Right forelimb (tissue), 1 donor: ENCODE data around the gene OR7G1.

Source experiments
- DNase-seq: peaks from one replicate; pipeline ENCODE4 v3.0.0-alpha.2; 2018

Gene OR7G1, protein sequence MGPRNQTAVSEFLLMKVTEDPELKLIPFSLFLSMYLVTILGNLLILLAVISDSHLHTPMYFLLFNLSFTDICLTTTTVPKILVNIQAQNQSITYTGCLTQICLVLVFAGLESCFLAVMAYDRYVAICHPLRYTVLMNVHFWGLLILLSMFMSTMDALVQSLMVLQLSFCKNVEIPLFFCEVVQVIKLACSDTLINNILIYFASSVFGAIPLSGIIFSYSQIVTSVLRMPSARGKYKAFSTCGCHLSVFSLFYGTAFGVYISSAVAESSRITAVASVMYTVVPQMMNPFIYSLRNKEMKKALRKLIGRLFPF

DNA sequence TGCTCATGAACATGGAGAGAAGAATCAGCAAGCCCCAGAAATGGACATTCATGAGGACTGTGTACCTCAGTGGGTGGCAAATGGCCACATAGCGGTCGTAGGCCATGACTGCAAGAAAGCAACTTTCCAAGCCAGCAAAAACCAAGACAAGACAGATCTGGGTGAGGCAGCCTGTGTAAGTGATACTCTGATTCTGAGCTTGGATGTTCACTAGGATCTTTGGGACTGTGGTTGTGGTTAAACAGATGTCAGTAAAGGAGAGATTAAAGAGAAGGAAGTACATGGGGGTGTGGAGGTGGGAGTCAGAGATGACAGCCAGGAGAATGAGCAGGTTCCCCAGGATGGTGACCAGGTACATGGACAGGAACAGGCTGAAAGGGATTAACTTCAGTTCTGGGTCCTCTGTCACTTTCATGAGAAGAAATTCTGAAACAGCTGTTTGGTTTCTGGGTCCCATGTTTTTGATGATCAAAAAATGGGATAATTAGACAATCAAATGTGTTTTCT lies at the start of gene OR7G1:
Gene OR7G1 (minus strand): TSS at position 457 of the 507 bp plus-strand sequence. CDS start 0 bp downstream, at position 457.
- DNase-seq, result no peak

DNA sequence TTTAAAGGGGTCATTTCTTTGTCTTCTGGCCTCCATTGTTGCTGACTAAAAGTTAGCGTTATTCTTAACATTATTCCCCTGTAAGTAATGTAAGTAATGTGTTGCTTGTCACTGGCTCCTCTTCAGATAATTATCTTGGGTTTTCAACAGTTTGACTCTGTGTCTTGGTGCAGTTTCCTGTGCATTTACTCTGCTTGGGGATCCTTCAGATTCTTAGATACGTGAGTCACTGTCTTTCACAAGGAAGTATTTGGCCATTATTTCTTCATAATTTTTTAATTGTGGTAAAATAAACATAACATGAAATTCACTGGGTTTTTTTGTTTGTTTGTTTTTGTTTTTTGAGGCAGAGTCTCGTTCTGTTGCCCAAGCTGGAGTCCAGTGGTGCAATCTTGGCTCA lies 49.7 kb upstream of the OR7G1 start:
- DNase-seq, result no peak

DNA sequence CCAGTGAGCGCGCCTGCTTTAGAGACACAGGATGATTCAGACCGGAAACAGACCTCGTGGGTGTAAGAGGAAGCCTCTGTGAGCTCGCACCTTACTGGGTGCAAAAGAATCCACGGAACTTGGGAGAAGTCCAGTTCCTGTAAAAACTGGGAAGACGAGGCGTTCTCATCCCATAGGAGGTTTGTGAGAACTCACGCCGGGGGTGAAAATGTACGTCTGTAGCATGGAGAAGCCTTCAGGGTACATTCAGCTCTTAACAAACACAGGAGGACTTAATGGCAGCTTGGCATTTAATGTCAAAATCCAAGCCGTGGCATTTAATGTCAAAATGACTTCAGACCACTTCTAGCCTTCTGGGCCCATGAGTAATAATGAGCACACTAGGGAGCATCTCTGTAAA lies 45.9 kb upstream of the OR7G1 start:
- DNase-seq, result no peak

DNA sequence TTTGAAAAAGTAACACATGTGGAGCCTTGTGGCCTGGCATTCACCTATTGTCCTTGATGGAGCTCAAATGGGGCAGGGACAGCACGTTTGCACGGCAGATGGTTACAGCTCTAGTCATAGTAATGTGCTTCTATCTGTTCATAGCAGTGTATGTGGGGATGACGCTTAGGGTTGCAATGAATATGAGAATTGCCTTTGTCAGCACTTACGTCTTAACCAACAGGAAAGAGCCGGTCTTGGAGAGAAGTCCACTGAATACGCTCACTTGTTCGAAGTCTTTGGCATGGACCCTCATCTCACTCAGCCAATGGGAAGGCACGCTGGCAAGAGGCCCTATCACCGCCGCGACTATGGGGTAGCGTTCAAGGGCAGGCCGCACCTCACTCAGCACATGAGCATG lies 44.3 kb upstream of the OR7G1 start:
- no peak for DNase-seq

DNA sequence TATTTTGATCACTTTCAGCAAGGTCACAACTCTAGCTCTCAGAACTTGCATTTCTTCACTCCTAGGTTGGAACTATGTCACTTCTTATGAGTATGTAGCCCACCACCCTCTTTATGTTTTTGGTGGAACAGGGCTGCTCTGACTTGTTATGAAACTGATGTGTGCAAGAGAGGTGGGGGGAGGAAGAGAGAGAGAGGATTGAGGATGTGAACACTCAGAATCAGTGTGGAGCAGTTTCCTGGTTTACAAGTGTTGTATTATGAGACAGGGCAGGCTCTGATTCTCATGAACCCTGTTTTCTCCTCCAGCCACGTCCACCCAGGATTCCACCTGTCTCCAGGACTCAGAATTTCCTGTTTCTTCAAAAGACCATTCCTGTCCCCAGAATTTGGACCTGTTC lies 40.7 kb upstream of the OR7G1 start:
- DNase-seq, result no peak

DNA sequence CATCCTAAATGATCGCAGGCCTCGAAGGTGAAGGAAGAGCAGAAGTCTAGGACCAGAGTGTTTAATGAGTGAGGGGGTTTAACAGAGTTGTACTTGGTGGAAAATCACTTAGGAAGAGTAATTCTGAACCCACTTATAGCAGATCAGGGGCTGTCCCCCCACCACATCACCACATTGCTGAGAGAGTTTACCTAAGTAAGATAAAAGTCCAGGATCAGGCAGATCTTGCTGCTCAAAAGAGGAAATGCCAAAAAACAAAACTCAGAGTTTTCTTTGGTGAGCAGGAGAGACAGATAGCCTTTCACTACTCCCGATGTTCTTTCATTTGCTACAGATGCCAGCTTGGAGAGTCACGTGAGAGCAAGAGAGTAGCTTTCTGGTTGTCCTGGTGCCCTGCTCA lies 40.0 kb upstream of the OR7G1 start:
- no peak for DNase-seq

DNA sequence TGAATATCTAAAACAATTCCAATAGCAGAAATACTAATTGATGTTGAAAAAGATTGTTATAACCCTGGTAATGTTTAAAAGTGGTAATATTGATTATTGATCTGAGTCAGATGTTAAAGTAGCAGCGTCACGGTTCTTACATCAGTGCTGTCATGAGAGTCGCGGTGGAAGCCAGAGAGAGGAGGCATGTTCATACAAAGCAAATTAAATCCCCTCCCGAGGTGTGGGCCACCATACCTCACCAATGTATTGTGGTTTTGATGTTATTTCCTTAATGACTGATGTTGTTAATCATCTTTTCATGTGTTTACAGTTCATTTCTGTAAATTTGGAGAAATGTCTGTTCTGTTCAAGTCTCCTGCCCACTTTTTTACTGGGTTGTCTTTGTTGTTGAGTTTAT lies 35.8 kb upstream of the OR7G1 start:
- DNase-seq, result no peak

DNA sequence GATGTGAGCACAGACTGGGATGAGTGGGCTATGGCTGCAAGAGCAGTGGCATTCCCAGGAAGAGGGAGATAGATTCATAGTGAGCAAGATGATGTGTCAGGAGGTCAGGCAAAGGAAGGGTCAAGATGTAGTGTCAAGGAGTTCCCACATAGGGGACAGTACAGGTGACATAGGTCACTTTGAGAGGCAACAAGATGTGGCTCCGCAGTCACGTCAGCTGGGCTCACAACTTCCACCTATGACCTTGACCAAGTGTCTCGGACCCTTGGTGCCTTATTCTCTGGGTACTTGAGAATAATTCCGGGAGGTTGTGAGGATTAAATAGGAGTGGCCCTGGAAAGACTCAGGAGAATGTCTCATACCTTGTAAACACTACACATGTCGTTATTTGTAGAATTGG lies 35.1 kb upstream of the OR7G1 start:
- DNase-seq, result no peak

DNA sequence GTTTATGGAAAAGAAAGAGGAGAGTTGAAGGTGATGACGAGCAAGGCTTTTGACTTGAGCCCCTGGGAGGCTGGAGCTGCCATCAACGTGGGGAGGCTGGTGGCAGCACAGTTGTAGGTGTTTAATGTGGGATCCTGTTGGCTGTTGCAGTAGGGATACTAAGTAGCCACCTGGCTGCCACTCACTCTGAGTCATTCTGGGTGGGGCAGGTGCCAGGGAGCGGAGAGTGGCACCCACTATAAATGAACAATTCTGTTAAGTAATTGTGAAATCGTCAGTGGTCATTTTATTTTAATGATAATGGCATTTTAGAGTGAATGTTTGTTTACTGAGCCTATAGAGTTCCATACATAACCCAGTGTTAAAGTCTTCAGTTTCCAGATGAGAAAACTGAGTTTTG lies 34.4 kb upstream of the OR7G1 start:
- DNase-seq, result no peak

DNA sequence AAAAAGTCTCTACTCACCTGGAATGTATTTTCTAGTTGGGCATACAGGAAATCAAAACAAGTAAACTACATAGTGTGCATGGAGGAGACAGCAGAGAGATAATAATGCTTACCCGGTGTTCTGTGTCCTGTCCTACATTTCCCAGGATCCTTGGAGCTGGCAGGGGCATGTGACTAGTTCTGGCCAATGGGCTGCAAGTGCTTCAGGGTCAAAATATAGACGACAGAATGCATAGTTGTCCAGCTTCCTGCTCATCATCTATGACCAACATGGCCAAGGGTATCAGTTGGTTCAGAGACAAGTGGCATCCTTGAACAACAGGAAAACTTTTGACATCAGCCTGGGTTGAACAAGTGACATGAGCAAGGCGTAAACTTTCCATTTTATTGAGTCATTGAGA lies 33.1 kb upstream of the OR7G1 start:
- no peak for DNase-seq

DNA sequence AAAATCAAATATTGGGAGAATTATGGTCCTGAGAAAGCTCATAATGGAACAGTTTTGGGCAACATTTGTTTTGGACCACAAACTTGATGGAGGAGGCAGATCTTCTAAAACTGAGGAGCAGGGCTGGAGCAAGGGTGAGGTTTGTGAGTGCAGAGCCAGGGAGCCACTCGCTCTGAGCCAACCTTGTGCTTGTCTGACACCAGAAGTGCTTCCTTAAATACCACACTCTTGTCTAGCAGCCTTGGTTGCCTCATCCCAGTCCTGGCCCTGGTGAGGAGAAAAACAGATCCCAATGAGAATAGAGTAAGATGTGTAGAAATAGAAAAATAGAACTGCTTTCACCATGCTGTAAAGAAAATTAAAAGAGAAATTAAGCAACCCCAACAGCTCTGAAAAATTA lies 31.3 kb upstream of the OR7G1 start:
- DNase-seq, result no peak

DNA sequence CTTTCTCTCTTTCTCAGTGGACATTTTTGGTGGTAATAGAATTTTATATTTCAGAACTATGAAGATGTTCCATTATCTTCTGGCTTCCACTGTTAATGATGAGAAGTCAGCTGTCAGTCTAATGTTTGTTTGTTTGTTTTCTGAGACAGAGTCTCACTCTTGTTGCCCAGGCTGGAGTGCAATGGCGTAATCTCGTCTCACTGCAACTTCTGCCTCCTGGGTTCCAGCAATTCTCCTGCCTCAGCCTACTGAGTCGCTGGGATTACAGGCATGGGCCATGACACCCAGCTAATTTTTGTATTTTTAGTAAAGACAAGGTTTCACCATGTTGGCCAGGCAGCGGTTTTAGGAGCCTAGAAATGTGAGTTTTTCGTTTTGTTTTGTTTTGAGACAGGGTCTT lies 29.4 kb upstream of the OR7G1 start:
- DNase-seq, result no peak

DNA sequence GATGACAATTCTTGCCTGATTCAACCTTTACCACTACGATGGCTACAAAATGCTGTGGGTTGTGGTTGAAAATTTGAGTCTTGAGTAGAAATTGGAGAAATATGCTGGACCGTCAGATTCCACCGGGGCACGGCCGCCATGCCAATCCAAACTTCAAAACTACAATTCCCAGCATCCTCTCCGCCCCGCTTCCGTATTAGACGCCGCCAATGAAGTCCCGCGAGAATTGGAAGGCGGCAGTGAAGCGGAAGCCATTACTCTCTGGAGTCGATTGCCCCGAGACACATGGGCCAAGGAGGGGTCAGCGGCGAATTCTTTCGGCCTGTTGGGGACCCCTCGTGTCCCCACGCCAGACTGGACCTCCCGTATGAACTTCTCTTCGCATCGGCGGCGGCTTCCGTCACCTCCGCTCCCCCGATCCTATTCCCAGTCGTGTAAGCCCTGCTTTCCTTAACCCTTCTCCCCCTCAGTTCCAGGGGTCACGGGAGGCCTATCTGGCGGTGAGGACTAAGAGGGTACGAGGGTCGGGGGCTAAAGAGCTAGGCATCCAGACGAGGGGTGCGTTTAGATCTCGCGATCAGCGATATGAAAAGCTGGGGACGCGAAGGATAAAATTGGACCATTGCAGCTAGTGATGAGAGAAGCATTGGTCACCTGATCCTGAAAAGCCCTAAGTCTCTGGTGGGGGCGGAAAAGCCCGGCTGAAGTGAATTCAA lies 24.8 kb upstream of the OR7G1 start, which contains the start of gene ZNF317:
Gene ZNF317 (plus strand): TSS at position 239 of the 716 bp plus-strand sequence. CDS start 15,620 bp downstream, outside the sequence.
- DNase-seq, result peak; percentile 92

DNA sequence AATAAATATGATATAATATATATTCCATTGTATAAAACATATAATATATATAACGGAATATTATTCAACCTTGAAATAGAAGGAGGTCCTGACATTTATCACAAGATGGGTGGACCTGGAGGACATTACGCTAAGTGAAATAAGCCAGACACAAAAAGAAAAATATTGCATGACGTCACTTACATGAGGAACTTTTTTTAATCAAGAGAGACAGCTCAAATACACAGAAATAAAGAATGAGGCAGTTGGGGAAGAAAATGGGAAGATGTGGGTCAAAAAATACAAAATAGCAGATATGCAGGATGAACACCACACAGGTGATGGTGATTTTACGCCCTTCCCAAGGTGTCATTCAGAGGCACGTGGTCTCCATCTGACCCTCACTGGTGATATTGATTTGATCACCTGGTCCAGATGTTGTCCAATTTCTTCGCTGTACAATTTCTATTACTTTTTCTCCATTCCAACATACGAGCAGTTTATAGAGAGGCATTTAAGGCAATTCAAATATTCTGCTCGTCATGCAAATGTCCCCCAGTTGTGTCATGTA lies 24.1 kb upstream of the OR7G1 start:
- DNase-seq, result no peak

DNA sequence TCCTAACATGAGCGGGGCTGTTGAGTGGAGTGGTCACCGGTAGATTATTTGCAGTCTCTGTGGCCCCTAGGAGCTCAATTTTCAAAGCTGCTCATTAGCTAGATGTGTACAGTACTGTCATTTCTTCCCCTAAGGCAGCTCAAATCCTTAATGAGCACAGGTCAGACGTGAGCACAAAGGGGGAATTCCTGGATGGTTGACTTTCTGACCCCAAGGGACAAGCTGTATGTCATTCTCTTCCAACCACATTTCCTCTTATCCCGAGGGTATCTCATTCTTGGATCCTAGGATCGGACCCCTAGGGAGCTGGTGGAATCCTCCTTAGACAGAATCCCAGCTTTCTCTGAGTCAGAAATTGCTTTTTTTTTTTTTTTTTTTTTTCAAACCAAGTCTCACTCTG lies 16.9 kb upstream of the OR7G1 start:
- DNase-seq, result no peak

DNA sequence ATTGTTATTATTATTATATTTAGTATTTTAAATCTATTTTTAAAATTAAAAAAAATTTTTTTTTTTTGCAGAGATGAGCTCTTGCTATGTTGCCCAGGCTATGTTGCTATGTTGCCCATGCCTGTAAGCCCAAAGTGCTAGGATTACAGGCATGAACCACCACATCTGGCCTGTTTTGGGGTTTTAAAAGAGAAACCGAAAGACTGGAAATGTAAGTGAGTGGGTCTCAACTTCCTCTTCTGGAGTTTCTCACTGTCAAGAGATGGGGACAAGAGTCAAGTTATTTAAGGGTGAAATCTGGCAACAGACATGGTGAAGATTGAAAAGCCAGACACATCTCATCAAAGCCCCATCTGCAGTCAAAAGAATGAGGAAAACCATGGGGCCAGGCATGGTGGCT lies 15.4 kb upstream of the OR7G1 start:
- no peak for DNase-seq

DNA sequence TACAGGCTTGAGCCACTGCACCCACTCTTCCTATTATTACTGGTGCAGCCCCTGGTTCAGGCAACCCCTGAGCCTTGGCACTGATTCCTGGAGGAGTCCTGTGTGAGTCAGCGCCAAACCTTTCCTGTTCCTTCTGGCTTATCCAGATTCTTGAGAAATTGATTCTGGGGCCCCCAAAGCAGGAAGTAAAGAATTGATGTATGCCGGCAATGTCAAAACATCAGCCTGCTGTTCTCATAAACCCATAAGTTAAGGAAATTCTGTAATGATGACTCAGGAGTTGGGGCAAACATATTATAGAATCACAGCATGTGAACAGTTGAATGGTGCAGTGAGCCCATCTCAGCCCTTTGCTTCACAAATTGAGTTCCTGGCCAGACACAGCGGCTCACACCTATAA lies 12.6 kb upstream of the OR7G1 start:
- no peak for DNase-seq

DNA sequence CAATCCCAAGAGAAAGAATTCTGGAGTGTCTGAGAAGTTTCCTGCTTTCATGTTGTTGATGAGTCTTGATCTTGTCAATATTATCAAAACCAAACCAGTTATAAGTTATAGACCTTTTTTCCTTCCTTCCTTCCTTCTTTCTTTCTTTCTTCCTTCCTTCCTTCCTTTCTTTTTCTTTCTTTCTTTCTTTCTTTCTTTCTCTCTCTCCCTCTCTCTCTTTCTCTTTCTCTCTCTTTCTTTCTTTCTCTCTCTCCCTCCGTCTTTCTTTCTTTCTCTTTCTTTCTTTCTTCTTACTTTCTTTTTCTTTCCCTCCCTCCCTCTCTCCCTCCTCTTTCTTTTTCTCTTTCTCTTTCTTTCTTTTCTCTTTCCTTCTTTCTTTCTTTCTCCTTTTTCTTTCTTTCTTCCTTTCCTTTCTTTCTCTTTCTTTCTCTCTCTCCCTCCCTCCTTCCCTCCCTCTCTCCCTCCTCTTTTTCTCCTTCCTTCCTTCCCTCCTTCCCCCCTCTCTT lies 11.4 kb upstream of the OR7G1 start, which contains the start of gene OR7G3:
Gene OR7G3 (minus strand): TSS at position 51 of the 506 bp plus-strand sequence. CDS start 0 bp downstream, at position 51.
- no peak for DNase-seq

DNA sequence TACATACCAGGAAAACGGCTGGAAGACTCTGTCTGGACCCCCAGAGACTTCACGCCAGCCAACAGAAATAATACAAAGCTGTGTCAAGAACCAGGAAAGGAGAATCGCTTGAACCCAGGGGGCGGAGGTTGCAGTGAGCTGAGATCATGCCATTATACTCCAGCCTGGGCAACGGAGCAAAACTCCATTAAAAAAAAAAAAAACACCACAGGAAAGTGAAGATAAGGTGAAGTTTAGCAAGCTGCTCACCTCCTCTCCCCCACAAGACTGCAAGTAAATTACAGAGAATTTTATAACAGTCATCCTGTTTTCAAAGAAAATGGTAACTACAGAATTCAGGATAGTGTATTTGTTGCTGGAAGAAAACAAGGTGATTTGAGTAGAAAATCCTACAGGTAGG lies 984 bp upstream of the OR7G1 start:
- DNase-seq, result no peak

DNA sequence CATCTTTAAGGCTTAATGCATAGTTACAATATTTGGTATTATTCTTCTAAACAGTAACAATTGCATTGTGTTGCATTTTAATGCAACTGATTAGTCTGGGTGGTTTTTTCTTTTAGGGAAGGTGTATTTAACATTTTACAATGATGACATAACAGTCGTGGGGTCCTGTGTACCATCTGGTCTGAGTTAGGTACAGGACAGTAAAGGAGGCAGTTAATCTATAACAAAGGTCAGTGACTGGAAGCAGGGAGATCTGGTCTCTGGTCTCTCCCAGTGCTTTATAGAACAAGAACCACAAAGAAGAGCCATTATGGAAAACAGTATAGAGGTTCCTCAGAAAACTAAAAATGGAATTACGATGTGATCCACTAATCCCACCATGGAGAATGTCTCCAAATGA lies 5.6 kb downstream of the OR7G1 start:
- DNase-seq, result no peak

DNA sequence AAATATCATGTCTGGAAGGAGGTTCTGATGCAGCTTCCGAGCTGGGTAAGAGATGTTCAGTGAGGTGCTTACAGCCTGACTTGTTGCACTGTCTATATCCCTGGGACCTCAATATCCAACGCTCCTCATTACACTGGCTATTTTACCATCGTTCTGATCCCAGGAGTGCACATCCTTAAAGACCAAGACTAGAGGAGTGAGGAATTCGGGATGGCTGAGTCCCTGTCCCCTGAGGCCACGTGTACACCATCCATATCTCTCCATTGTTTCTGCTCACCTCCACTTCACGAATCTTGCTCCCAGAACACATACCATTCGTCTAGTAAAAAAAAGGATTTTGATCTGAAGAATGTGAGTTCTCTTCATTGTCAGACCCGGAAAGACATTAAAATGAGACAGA lies 8.2 kb downstream of the OR7G1 start, which contains the start of gene OR7G2:
Gene OR7G2 (minus strand): TSS at position 101 of the 400 bp plus-strand sequence. CDS start 4,232 bp downstream, outside the sequence.
- no peak for DNase-seq

DNA sequence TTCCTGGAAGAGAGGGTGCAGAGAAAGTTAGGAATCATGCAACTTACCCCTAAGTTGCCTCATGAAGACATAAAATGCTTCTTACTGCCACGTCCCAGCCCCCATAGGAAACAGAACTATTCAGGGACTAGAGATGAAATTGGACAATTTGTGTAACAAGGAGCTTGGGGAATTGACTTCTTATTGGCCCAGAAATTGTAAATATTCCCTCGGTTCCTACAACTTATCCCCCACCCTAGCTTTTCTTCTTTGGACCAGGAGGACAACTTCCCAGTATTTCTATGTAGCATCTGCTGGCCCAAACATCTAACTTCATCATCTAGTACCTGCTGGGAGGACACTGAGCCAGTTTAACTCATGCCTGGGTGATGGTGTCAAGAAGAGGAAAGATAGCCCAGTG lies 28.8 kb downstream of the OR7G1 start, which contains the start of gene OR1M1:
Gene OR1M1 (plus strand): TSS at position 301 of the 400 bp plus-strand sequence. CDS start 6,184 bp downstream, outside the sequence.
- DNase-seq, result no peak

DNA sequence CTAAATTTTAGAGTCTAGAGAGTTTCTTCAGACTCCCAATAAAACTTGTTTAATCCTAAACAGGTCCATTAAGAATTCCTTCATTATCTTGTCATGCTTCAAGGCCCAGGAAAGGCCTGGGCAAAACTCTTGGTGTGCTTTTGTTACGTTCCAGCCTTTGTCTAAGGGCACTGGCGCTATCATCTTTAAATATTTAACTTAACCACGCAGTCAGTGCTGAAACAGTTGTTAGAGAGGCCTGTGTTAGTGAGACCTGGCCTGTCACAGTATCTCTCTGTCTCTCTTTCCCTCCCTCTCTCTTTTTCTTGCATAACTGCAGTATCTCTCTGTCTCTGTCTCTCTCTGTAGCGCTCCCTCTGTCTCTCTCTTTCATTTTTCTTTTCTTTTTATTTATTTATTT lies 36.9 kb downstream of the OR7G1 start:
- no peak for DNase-seq
